H1 (cell line): ENCODE results near the gene ZBED6. TPM values are rescaled to one million over a fixed set of nuclear protein-coding genes. Genes with fewer than 3 reads are reported as not detected.

Source experiments
- CTCF ChIA-PET: fragments of 300-600 bp; sonication (Branson Sonifier 250); formaldehyde crosslinking; loops from one replicate; lab custom pipeline; 2021; ENCODE audit not compliant: partially characterized antibody; lab: Charles Lee
- POLR2A ChIA-PET: fragments of 300-600 bp; sonication (Branson Sonifier 250); formaldehyde crosslinking; loops from one replicate; lab custom pipeline; 2021; ENCODE audit warnings: inconsistent platforms; ENCODE audit not compliant: partially characterized antibody; lab: Charles Lee
- DNase-seq, 2 experiments: peaks; one replicate each; pipeline versions ENCODE4 v3.0.0 to v3.0.0-alpha.2; 2010 to 2022; ENCODE audit warnings: low spot score in 2 of 2, low read depth in 1 of 2, mixed read lengths in 1 of 2
- FAIRE-seq: peaks from 2 replicates; lab custom pipeline; 2011; peaks lifted over from hg19 to GRCh38; lab: Jason Lieb, UNC
- H2AFZ ChIP-seq: 2 replicates; pipeline ENCODE4 v1.8.1; 2012; ENCODE audit warnings: low read length, inconsistent platforms
- H2AK5ac ChIP-seq: 2 replicates; pipeline ENCODE4 v1.6.1; 2013; ENCODE audit warnings: low read depth, low read length
- H2BK120ac ChIP-seq: replicated peaks from 2 replicates; pipeline ENCODE3; 2013; ENCODE audit warnings: low read depth, low read length, inconsistent platforms
- H2BK12ac ChIP-seq: 2 replicates; pipeline ENCODE4 v1.6.1; 2013; ENCODE audit warnings: low read depth, low read length
- H2BK15ac ChIP-seq: 2 replicates; pipeline ENCODE4 v1.6.1; 2013; ENCODE audit warnings: low read length
- H2BK20ac ChIP-seq: 2 replicates; pipeline ENCODE4 v1.6.1; 2013; ENCODE audit warnings: low read length
- H2BK5ac ChIP-seq: 2 replicates; pipeline ENCODE4 v1.6.1; 2013; ENCODE audit warnings: low read depth, low read length
- H3K14ac ChIP-seq: 2 replicates; pipeline ENCODE4 v1.6.1; 2013; ENCODE audit warnings: inconsistent platforms; ENCODE audit not compliant: insufficient read length
- H3K18ac ChIP-seq: 2 replicates; pipeline ENCODE4 v1.6.1; 2013; ENCODE audit warnings: low read length; ENCODE audit errors: extremely low read depth
- H3K23ac ChIP-seq: 2 replicates; pipeline ENCODE4 v1.6.1; 2013; ENCODE audit warnings: inconsistent platforms; ENCODE audit not compliant: insufficient read length
- H3K23me2 ChIP-seq: 2 replicates; pipeline ENCODE4 v1.6.1; 2013; ENCODE audit warnings: low read depth, low read length
- H3K27ac ChIP-seq: 2 replicates; pipeline ENCODE4 v1.6.1; 2011; ENCODE audit warnings: low read depth, low read length, inconsistent platforms
- H3K27me3 ChIP-seq, 4 experiments: replicated peaks in 1 of 4; 1 replicate in 1 of 4; 2 replicates in 3 of 4; pipeline versions ENCODE4 v1.6.1 to v1.8.1; 2011 to 2013; ENCODE audit warnings: low read length in 3 of 4, mild to moderate bottlenecking in 3 of 4, inconsistent platforms in 2 of 4, mixed read lengths in 2 of 4, moderate library complexity in 1 of 4; ENCODE audit not compliant: control insufficient read depth in 3 of 4, insufficient read depth in 3 of 4; ENCODE audit errors: extremely low read depth in 1 of 4
- H3K36me3 ChIP-seq, 4 experiments: 2 replicates each; pipeline versions ENCODE4 v1.6.1 to v1.8.1; 2011 to 2013; ENCODE audit warnings: mild to moderate bottlenecking in 4 of 4, low read length in 3 of 4, moderate library complexity in 2 of 4, control low read depth in 1 of 4, inconsistent platforms in 1 of 4; ENCODE audit not compliant: insufficient read depth in 4 of 4, control insufficient read depth in 2 of 4
- H3K4ac ChIP-seq: replicated peaks from 2 replicates; pipeline ENCODE3; 2013; ENCODE audit warnings: low read length, low read depth, mixed read lengths, inconsistent platforms; ENCODE audit not compliant: insufficient read length
- H3K4me1 ChIP-seq, 4 experiments: replicated peaks in 1 of 4; 1 replicate in 1 of 4; 2 replicates in 3 of 4; pipeline versions ENCODE4 v1.6.1 to v1.8.1; 2011 to 2013; ENCODE audit warnings: low read length in 3 of 4, inconsistent platforms in 2 of 4, mixed read lengths in 1 of 4; ENCODE audit not compliant: insufficient read depth in 4 of 4, control insufficient read depth in 3 of 4
- H3K4me2 ChIP-seq, 2 experiments: 2 replicates each; pipeline versions ENCODE4 v1.6.1 to v1.8.1; 2011 to 2013; ENCODE audit warnings: low read depth in 2 of 2, low read length in 2 of 2, control low read depth in 1 of 2, inconsistent platforms in 1 of 2, mild to moderate bottlenecking in 1 of 2; ENCODE audit not compliant: insufficient read depth in 1 of 2
- H3K4me3 ChIP-seq, 4 experiments: fragments of 200-600, 300-600 bp in 1 of 4; sonication (generic), shearing (Covaris generic), sonication (Bioruptor Twin) in 1 of 4; 2 replicates each; pipeline versions ENCODE4 v1.5.1 to v1.8.1; 2011 to 2016; ENCODE audit warnings: low read length in 4 of 4, low read depth in 3 of 4, control low read depth in 2 of 4, inconsistent platforms in 2 of 4, mild to moderate bottlenecking in 2 of 4, mixed read lengths in 1 of 4, moderate library complexity in 1 of 4; ENCODE audit not compliant: insufficient read depth in 2 of 4; ENCODE audit errors: extremely low read depth in 1 of 4
- H3K56ac ChIP-seq: replicated peaks from 2 replicates; pipeline ENCODE3; 2013; ENCODE audit warnings: low read depth, mild to moderate bottlenecking, mixed read lengths, low read length, inconsistent platforms; ENCODE audit not compliant: insufficient read length
- H3K79me1 ChIP-seq: 2 replicates; pipeline ENCODE4 v1.6.1; 2013; ENCODE audit warnings: low read depth, low read length, control low read depth
- H3K79me2 ChIP-seq, 2 experiments: 2 replicates each; pipeline versions ENCODE4 v1.6.1 to v1.8.1; 2012 to 2013; ENCODE audit warnings: low read length in 2 of 2, mild to moderate bottlenecking in 2 of 2, inconsistent platforms in 1 of 2; ENCODE audit not compliant: insufficient read depth in 2 of 2, control insufficient read depth in 1 of 2
- H3K9ac ChIP-seq, 4 experiments: replicated peaks in 1 of 4; 1 replicate in 1 of 4; 2 replicates in 3 of 4; pipeline versions ENCODE4 v1.6.1 to v1.8.1; 2011 to 2013; ENCODE audit warnings: low read depth in 3 of 4, low read length in 3 of 4, control low read depth in 2 of 4, mild to moderate bottlenecking in 2 of 4, moderate library complexity in 2 of 4, inconsistent platforms in 1 of 4; ENCODE audit errors: extremely low read depth in 1 of 4
- H3K9me3 ChIP-seq, 2 experiments: 2 replicates each; pipeline versions ENCODE4 v1.6.1 to v1.8.1; 2012 to 2013; ENCODE audit warnings: mild to moderate bottlenecking in 2 of 2, moderate library complexity in 2 of 2, control low read depth in 1 of 2, inconsistent platforms in 1 of 2, low read depth in 1 of 2, low read length in 1 of 2, mixed read lengths in 1 of 2; ENCODE audit not compliant: insufficient read depth in 2 of 2
- H4K20me1 ChIP-seq, 2 experiments: replicated peaks in 1 of 2; 2 replicates each; pipeline versions ENCODE3 to v1.8.1; 2011 to 2013; ENCODE audit warnings: inconsistent platforms in 2 of 2, low read length in 2 of 2, mild to moderate bottlenecking in 1 of 2; ENCODE audit not compliant: insufficient read depth in 2 of 2, control insufficient read depth in 1 of 2
- H4K5ac ChIP-seq: 2 replicates; pipeline ENCODE4 v1.6.1; 2013; ENCODE audit warnings: low read length, low read depth, mixed read lengths, inconsistent platforms; ENCODE audit not compliant: insufficient read length
- H4K8ac ChIP-seq: 2 replicates; pipeline ENCODE4 v1.8.0; 2013; ENCODE audit warnings: mild to moderate bottlenecking, moderate library complexity, low read length, inconsistent platforms; ENCODE audit not compliant: insufficient read depth; ENCODE audit errors: extremely low read depth
- H4K91ac ChIP-seq: replicated peaks from 2 replicates; pipeline ENCODE3; 2013; ENCODE audit warnings: low read length, mixed read lengths, inconsistent platforms; ENCODE audit not compliant: insufficient read length
- KDM5A ChIP-seq: fragments of 200-600 bp; IDR thresholded peaks from 2 replicates; pipeline ENCODE4 v1.7.1; 2012; ENCODE audit warnings: mild to moderate bottlenecking, low read length, inconsistent platforms, mixed read lengths
- WGBS, 2 experiments: shearing (Covaris generic) in 1 of 2; methylation state at CpG; one replicate each; pipeline versions ENCODE4 v1.1.6 to v1.1.7; 2013 to 2015; ENCODE audit warnings: low lambda C conversion rate in 2 of 2, mixed read lengths in 2 of 2, inconsistent platforms in 1 of 2, low coverage in 1 of 2, missing lambda C conversion rate in 1 of 2; ENCODE audit not compliant: insufficient replicate concordance in 2 of 2, insufficient coverage in 1 of 2, insufficient read length in 1 of 2; ENCODE audit errors: extremely low coverage in 1 of 2, missing lambda C conversion rate in 1 of 2; 5-methylcytosine and 5-hydroxymethylcytosine counted together
- polyA plus RNA-seq, 7 experiments: library from polyadenylated mRNA; depleted of rRNA in 3 of 7; stranded (reverse) in 5 of 7; unstranded in 2 of 7; fragments of >200 nt in 5 of 7; fragments of 200-250 nt in 2 of 7; gene quantifications; 1 replicate in 5 of 7; 2 replicates in 1 of 7; 4 replicates in 1 of 7; pipeline versions ENCODE4 v1.2.1 to v1.2.3, GENCODE V29; 2011 to 2013; ENCODE audit warnings: missing spikeins in 2 of 7, mixed read lengths in 2 of 7
- total RNA-seq: library from RNA; stranded (reverse); fragmentation: NEBNext Ultra II Directional; extraction: Animal tissue kit (Norgen Biotek cat#: 25700); gene quantifications from 2 replicates; pipeline ENCODE4 v1.2.1, GENCODE V29; 2021

ZBED6 gene
- total and polyA plus RNA-seq, 2 of the 8 experiments (the other 6 are each of a cell fraction or from before 2014, with no cell fraction given): 1.4 to 25.9 TPM

DNA sequence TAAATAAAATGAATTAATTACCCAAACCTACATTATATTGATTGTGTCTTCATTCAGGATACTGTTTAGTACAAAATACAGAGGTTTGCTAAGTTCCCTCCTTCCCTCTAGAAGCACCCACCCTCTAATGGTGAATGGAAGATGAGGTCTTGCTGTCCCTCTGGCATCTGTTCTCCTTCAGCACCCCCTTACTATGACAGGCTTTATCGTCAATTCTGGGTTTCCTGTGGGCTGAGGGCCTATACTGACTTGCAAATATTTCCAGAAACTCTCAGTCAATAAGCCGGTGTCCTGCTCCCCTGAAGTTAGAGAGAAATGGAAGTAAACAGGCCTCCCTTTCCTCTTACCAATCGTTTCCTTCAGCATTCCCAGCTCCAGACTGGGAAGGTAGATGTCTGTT is 17.3 kb upstream of the ZBED6 start:
- H3K4me1 ChIP-seq: no peaks in the 10 kb centered on the region
- TF ChIP-seq KDM5A: no peak
- H2BK120ac ChIP-seq: no peak overlapping the region
- CTCF ChIA-PET: no interaction called here
- no peak overlapping the region for H3K9ac ChIP-seq
- no peak overlapping the region for H3K4me3 ChIP-seq
- no peak overlapping the region for H2BK12ac ChIP-seq
- no peak overlapping the region for H3K4me2 ChIP-seq
- DNase-seq (no peak), FAIRE-seq (no peak)
- H3K4ac ChIP-seq: no peak overlapping the region
- no peak overlapping the region for H4K5ac ChIP-seq
- no peak overlapping the region for H3K27ac ChIP-seq
- H2AK5ac ChIP-seq: no peak overlapping the region
- no peak overlapping the region for H3K18ac ChIP-seq
- no peak overlapping the region for H2BK15ac ChIP-seq
- H3K36me3 ChIP-seq: no peaks in the 10 kb centered on the region
- H3K23me2 ChIP-seq: no peaks in the 10 kb centered on the region
- WGBS, 2 experiments: 84% methylated on average over 3 of the region's 3 CpGs; no CpG with 5 or more reads in 1 of the 2 experiments
- no peak overlapping the region for H3K14ac ChIP-seq
- no peaks in the 10 kb centered on the region for H4K20me1 ChIP-seq
- no peak overlapping the region for H4K8ac ChIP-seq
- no peaks in the 10 kb centered on the region for H3K27me3 ChIP-seq
- H3K79me1 ChIP-seq: no peaks in the 10 kb centered on the region
- H3K23ac ChIP-seq: no peak overlapping the region
- no peak overlapping the region for H2BK5ac ChIP-seq
- no peak overlapping the region for H2BK20ac ChIP-seq
- no peak overlapping the region for H4K91ac ChIP-seq
- no peaks in the 10 kb centered on the region for H3K9me3 ChIP-seq
- POLR2A ChIA-PET: interaction anchor here (1.5 kb wide), 1 partner anchor 9 kb away, joined by 3 read pairs; no protein-coding TSS in a partner anchor
- H2AFZ ChIP-seq: no peak overlapping the region
- no peaks in the 10 kb centered on the region for H3K79me2 ChIP-seq
- H3K56ac ChIP-seq: no peak overlapping the region
